Esophagus muscularis mucosa (tissue), 4 donors: ENCODE results near the gene TNS1.

ENCODE experiments used
- EP300 ChIP-seq: sonication (generic); formaldehyde crosslinking; IDR thresholded peaks from one replicate; pipeline ENCODE4 v1.6.1; 2017; ENCODE audit warnings: antibody characterized with exemption
- POLR2A ChIP-seq: fragments of 450-650 bp; IDR thresholded peaks from one replicate; pipeline ENCODE4 v1.6.1; 2017; ENCODE audit warnings: antibody characterized with exemption, moderate library complexity, mild to moderate bottlenecking, low read depth
- POLR2AphosphoS5 ChIP-seq, 2 donors: sonication (generic); formaldehyde crosslinking; IDR thresholded peaks; one replicate each; pipeline ENCODE4 v1.6.1; 2017; ENCODE audit warnings: antibody characterized with exemption in 2 of 2
- TF ChIP-seq, protein P1 (sequence below), 3 experiments: fragments of 200-600 bp in 2 of 3; fragments of 450-650 bp in 1 of 3; sonication (generic) in 2 of 3; IDR thresholded peaks; one replicate each; pipeline ENCODE4 v1.5.1; 2017 to 2019; ENCODE audit warnings: antibody characterized with exemption in 3 of 3, mild to moderate bottlenecking in 2 of 3, moderate library complexity in 1 of 3

GRCh38 chr2:218005486-218005885, 2.7 kb upstream of the TNS1 start:
- TF ChIP-seq, protein P1, sequence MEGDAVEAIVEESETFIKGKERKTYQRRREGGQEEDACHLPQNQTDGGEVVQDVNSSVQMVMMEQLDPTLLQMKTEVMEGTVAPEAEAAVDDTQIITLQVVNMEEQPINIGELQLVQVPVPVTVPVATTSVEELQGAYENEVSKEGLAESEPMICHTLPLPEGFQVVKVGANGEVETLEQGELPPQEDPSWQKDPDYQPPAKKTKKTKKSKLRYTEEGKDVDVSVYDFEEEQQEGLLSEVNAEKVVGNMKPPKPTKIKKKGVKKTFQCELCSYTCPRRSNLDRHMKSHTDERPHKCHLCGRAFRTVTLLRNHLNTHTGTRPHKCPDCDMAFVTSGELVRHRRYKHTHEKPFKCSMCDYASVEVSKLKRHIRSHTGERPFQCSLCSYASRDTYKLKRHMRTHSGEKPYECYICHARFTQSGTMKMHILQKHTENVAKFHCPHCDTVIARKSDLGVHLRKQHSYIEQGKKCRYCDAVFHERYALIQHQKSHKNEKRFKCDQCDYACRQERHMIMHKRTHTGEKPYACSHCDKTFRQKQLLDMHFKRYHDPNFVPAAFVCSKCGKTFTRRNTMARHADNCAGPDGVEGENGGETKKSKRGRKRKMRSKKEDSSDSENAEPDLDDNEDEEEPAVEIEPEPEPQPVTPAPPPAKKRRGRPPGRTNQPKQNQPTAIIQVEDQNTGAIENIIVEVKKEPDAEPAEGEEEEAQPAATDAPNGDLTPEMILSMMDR (IDR thresholded peaks at IDR 0.05), result no peak
- no peak for TF ChIP-seq EP300
- TF ChIP-seq POLR2A, result no peak
- no peak for TF ChIP-seq POLR2AphosphoS5 (IDR thresholded peaks at IDR 0.05)
